Measurements from ENCODE around the gene GMPPA. TPM values are rescaled to one million over a fixed set of nuclear protein-coding genes. Genes with fewer than 3 reads are reported as not detected.

GMPPA gene
- total RNA-seq, 1 experiment from 2014 or later = 71.7 TPM

GRCh38 chr2:219549619-219550018 lies 50.9 kb downstream of the GMPPA start:
- DNase-seq = no peak
- Histone ChIP-seq H3K4me3 (ENCODE audit: insufficient read depth, low read depth, low read length) (no peak overlapping the region), H3K36me3 (replicated peaks; ENCODE audit: control insufficient read depth, insufficient read depth, low read length) (peaks cover 3% of the 10 kb centered on the region), H3K27me3 (ENCODE audit: control insufficient read depth, insufficient read depth, low read length) (peaks cover 20% of the 10 kb centered on the region)

- H3K36me3 ChIP-seq (replicated peaks; ENCODE audit: control insufficient read depth, insufficient read depth, low read length) = peaks cover 4% of the 10 kb centered on the region
- peak; percentile 92 for DNase-seq
- peak overlapping the region; percentile 76 for H3K4me3 ChIP-seq (ENCODE audit: insufficient read depth, low read depth, low read length)
- peaks cover 16% of the 10 kb centered on the region for H3K27me3 ChIP-seq (ENCODE audit: control insufficient read depth, insufficient read depth, low read length)
Observed at GRCh38 chr2:219551441-219552381, 53.0 kb downstream of the GMPPA start.

GRCh38 chr2:219552382-219553167 lies 53.9 kb downstream of the GMPPA start:
- Histone ChIP-seq H3K36me3 (replicated peaks; ENCODE audit: control insufficient read depth, insufficient read depth, low read length) (peaks cover 4% of the 10 kb centered on the region), H3K4me3 (ENCODE audit: insufficient read depth, low read depth, low read length) (peak overlapping the region; percentile 76), H3K27me3 (ENCODE audit: control insufficient read depth, insufficient read depth, low read length) (peaks cover 16% of the 10 kb centered on the region)
- peak; percentile 99 for DNase-seq

GRCh38 chr2:219553168-219553417 lies 54.4 kb downstream of the GMPPA start:
- Histone ChIP-seq H3K27me3 (ENCODE audit: control insufficient read depth, insufficient read depth, low read length) (peaks cover 16% of the 10 kb centered on the region), H3K4me3 (ENCODE audit: insufficient read depth, low read depth, low read length) (peak overlapping the region; percentile 76), H3K36me3 (replicated peaks; ENCODE audit: control insufficient read depth, insufficient read depth, low read length) (peaks cover 4% of the 10 kb centered on the region)
- no peak for DNase-seq

- peaks cover 4% of the 10 kb centered on the region for H3K36me3 ChIP-seq (replicated peaks; ENCODE audit: control insufficient read depth, insufficient read depth, low read length)
- H3K27me3 ChIP-seq (ENCODE audit: control insufficient read depth, insufficient read depth, low read length) = peaks cover 16% of the 10 kb centered on the region
- H3K4me3 ChIP-seq (ENCODE audit: insufficient read depth, low read depth, low read length) = no peak overlapping the region
- DNase-seq = no peak
Observed at GRCh38 chr2:219553463-219553963, 54.8 kb downstream of the GMPPA start.

- DNase-seq = no peak
- Histone ChIP-seq H3K36me3 (replicated peaks; ENCODE audit: control insufficient read depth, insufficient read depth, low read length) (peaks cover 3% of the 10 kb centered on the region), H3K27me3 (ENCODE audit: control insufficient read depth, insufficient read depth, low read length) (peaks cover 16% of the 10 kb centered on the region), H3K4me3 (ENCODE audit: insufficient read depth, low read depth, low read length) (no peak overlapping the region)
Observed at GRCh38 chr2:219554350-219554749, 55.7 kb downstream of the GMPPA start.

- DNase-seq = no peak
- Histone ChIP-seq H3K36me3 (replicated peaks; ENCODE audit: control insufficient read depth, insufficient read depth, low read length) (peaks cover 1% of the 10 kb centered on the region), H3K27me3 (ENCODE audit: control insufficient read depth, insufficient read depth, low read length) (peaks cover 15% of the 10 kb centered on the region), H3K4me3 (ENCODE audit: insufficient read depth, low read depth, low read length) (no peak overlapping the region)
Observed at GRCh38 chr2:219555956-219556355, 57.3 kb downstream of the GMPPA start.

- Histone ChIP-seq H3K36me3 (replicated peaks; ENCODE audit: control insufficient read depth, insufficient read depth, low read length) (peaks cover 1% of the 10 kb centered on the region), H3K4me3 (ENCODE audit: insufficient read depth, low read depth, low read length) (no peak overlapping the region), H3K27me3 (ENCODE audit: control insufficient read depth, insufficient read depth, low read length) (peaks cover 13% of the 10 kb centered on the region)
- no peak for DNase-seq
Observed at GRCh38 chr2:219556413-219556812, 57.7 kb downstream of the GMPPA start.

Other genes with a start within 250 kb of the GMPPA start
- 0.28 TPM in 1 of 2 replicates, not detected in the other for gene TUBA4B, start 245.6 kb upstream of the GMPPA start, total RNA-seq (2014; rRNA removed; shearing (Covaris generic))
- gene TUBA4A, start 245.0 kb upstream of the GMPPA start, total RNA-seq (2014; rRNA removed; shearing (Covaris generic)) = 20.3 and 43.9 TPM in 2 replicates
- gene DNAJB2, start 219.5 kb upstream of the GMPPA start, total RNA-seq (2014; rRNA removed; shearing (Covaris generic)) = 29.1 and 38.6 TPM in 2 replicates
- 0.73 and 2.0 TPM in 2 replicates for gene PTPRN, start 189.5 kb upstream of the GMPPA start, total RNA-seq (2014; rRNA removed; shearing (Covaris generic))
- not detected in 2 replicates for gene RESP18, start 166.1 kb upstream of the GMPPA start, total RNA-seq (2014; rRNA removed; shearing (Covaris generic))
- gene DNPEP, start 111.0 kb upstream of the GMPPA start, total RNA-seq (2014; rRNA removed; shearing (Covaris generic)) = 44.8 and 55.5 TPM in 2 replicates
- gene DES, start 80.5 kb upstream of the GMPPA start, total RNA-seq (2014; rRNA removed; shearing (Covaris generic)) = 14.7 and 18.8 TPM in 2 replicates
- gene SPEG, start 64.0 kb upstream of the GMPPA start, total RNA-seq (2014; rRNA removed; shearing (Covaris generic)) = 25.3 and 27.4 TPM in 2 replicates
- gene ASIC4, start 15.6 kb downstream of the GMPPA start, total RNA-seq (2014; rRNA removed; shearing (Covaris generic)) = 0.07 and 1.2 TPM in 2 replicates
- 104 and 113 TPM in 2 replicates for gene CHPF, start 44.9 kb downstream of the GMPPA start, total RNA-seq (2014; rRNA removed; shearing (Covaris generic))
- gene TMEM198, start 45.1 kb downstream of the GMPPA start, total RNA-seq (2014; rRNA removed; shearing (Covaris generic)) = 2.9 and 4.2 TPM in 2 replicates
- 155 and 158 TPM in 2 replicates for gene OBSL1, start 72.6 kb downstream of the GMPPA start, total RNA-seq (2014; rRNA removed; shearing (Covaris generic))
- 1.8 and 6.5 TPM in 2 replicates for gene INHA, start 73.4 kb downstream of the GMPPA start, total RNA-seq (2014; rRNA removed; shearing (Covaris generic))
- 26.6 and 37.2 TPM in 2 replicates for gene STK11IP, start 99.0 kb downstream of the GMPPA start, total RNA-seq (2014; rRNA removed; shearing (Covaris generic))
- 6.9 and 8.2 TPM in 2 replicates for gene SLC4A3, start 128.7 kb downstream of the GMPPA start, total RNA-seq (2014; rRNA removed; shearing (Covaris generic))